H1 (cell line): Measurements from ENCODE around the gene HOXB5. TPM values are rescaled to one million over a fixed set of nuclear protein-coding genes. Genes with fewer than 3 reads are reported as not detected.

Experiments used
- SAP30 ChIP-seq: fragments of 300-600 bp; sonication (generic); IDR thresholded peaks from 2 replicates; pipeline ENCODE4 v1.7.1; 2012; ENCODE audit warnings: low read length, moderate library complexity, mild to moderate bottlenecking, inconsistent platforms; ENCODE audit not compliant: insufficient read depth, insufficient replicate concordance
- polyA plus RNA-seq, 7 experiments: library from polyadenylated mRNA; depleted of rRNA in 3 of 7; stranded (reverse) in 5 of 7; unstranded in 2 of 7; fragments of >200 nt in 5 of 7; fragments of 200-250 nt in 2 of 7; gene quantifications; 1 replicate in 5 of 7; 2 replicates in 1 of 7; 4 replicates in 1 of 7; pipeline versions ENCODE4 v1.2.1 to v1.2.3, GENCODE V29; 2011 to 2013; ENCODE audit warnings: missing spikeins in 2 of 7, mixed read lengths in 2 of 7
- total RNA-seq: library from RNA; stranded (reverse); fragmentation: NEBNext Ultra II Directional; extraction: Animal tissue kit (Norgen Biotek cat#: 25700); gene quantifications from 2 replicates; pipeline ENCODE4 v1.2.1, GENCODE V29; 2021

Gene HOXB5
- total and polyA plus RNA-seq, 2 of the 8 experiments (the other 6 are each of a cell fraction or from before 2014, with no cell fraction given), result not detected

- TF ChIP-seq SAP30, result no peak
Measured at GRCh38 chr17:48599354-48599753, 5.8 kb upstream of the HOXB5 start (continued).
